DND-41 (cell line): Measurements from ENCODE around the gene OXSM.

Experiments used
- CTCF ChIP-seq: IDR thresholded peaks from 2 replicates; pipeline ENCODE4 v1.5.1; 2012; ENCODE audit warnings: borderline replicate concordance, low read length, moderate library complexity, mild to moderate bottlenecking; ENCODE audit not compliant: poor library complexity, severe bottlenecking; ENCODE audit errors: extremely low read depth
- EZH2 ChIP-seq: IDR thresholded peaks from 3 replicates; pipeline ENCODE4 v1.6.1; 2012; ENCODE audit warnings: borderline replicate concordance, low read depth, mild to moderate bottlenecking, moderate library complexity, low read length, inconsistent platforms; ENCODE audit not compliant: severe bottlenecking

DNA sequence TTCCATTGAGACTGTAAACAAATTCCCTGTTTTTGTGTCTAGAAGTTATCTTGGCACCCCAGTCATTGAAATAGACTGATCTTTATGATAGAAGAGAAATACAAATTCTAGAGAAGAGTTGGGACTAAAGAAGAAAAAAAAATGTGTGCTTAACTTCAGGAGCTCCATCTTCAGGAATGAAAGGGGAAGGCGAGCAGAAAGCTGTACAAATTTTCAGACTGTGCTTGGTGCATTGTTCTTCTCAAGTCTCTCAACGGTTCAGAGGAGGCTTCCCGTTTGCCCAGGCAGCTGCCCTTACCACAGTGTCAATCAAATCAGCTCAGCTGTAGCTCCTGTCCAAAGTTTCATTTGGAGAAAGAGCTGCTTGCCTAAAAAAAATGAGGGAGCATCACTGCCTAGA lies 41.7 kb downstream of the OXSM start:
- TF ChIP-seq CTCF (peak; percentile 48), EZH2 (no peak)
